Adrenal gland (tissue), 12 donors: ENCODE results near the gene CACNB4. TPM values are rescaled to one million over a fixed set of nuclear protein-coding genes. Genes with fewer than 3 reads are reported as not detected.
"Not testable (repeated sequence)": the region's sequence is repeated elsewhere in the genome, so short reads cannot be mapped to it uniquely, and the experiment has no call there.

Experiments
- DNase-seq, 7 donors: peaks; one replicate each; pipeline ENCODE4 v3.0.0-alpha.2; 2019 to 2020
- H3K27ac ChIP-seq, 5 donors: fragments of 200-600 bp; sonication (generic) in 4 of 5; 1 replicate in 3 of 5; 2 replicates in 2 of 5; pipeline versions ENCODE4 v1.5.1 to v1.8.0; 2016 to 2020; ENCODE audit warnings: mild to moderate bottlenecking in 1 of 5
- H3K27me3 ChIP-seq: fragments of 200-600 bp; 2 replicates; pipeline ENCODE4 v1.8.0; 2021
- H3K36me3 ChIP-seq, 2 donors: fragments of 200-600 bp; replicated peaks in 1 of 2; 1 replicate in 1 of 2; 2 replicates in 1 of 2; pipeline versions ENCODE4 v1.5.1 to v1.8.0; 2018 to 2022
- H3K4me1 ChIP-seq, 2 donors: fragments of 200-600 bp; replicated peaks in 1 of 2; 1 replicate in 1 of 2; 2 replicates in 1 of 2; pipeline versions ENCODE4 v1.5.1 to v1.8.0; 2018 to 2021
- H3K4me3 ChIP-seq, 4 donors: fragments of 200-600 bp; sonication (generic) in 3 of 4; one replicate each; pipeline ENCODE4 v1.5.1; 2016 to 2018
- H3K9me3 ChIP-seq, 3 donors: fragments of 200-600 bp; sonication (generic) in 1 of 3; replicated peaks in 1 of 3; 1 replicate in 2 of 3; 2 replicates in 1 of 3; pipeline versions ENCODE4 v1.5.1 to v1.8.0; 2016 to 2021
- POLR2A ChIP-seq, 2 donors: fragments of 450-650 bp; IDR thresholded peaks; one replicate each; pipeline ENCODE4 v1.6.1; 2017; ENCODE audit warnings: antibody characterized with exemption in 2 of 2, mild to moderate bottlenecking in 2 of 2, moderate library complexity in 1 of 2
- WGBS, 4 donors: extraction: QIAGEN DNeasy Blood & Tissue Kit in 2 of 4; methylation state at CpG; one replicate each; pipeline versions ENCODE4 v1.1.5 to v1.1.7; 2013 to 2017; 5-methylcytosine and 5-hydroxymethylcytosine counted together
- intact Hi-C, 2 donors: fragments of 100-400 bp; cut with DNase I; formaldehyde crosslinking; loops; one replicate each; pipeline versions ENCODE4 v1.14.1 to v1.15.0; 2022 to 2023
- polyA plus RNA-seq, 3 donors: library from polyadenylated mRNA; stranded (reverse); fragments of 200-250 nt in 2 of 3; fragments of 350-450 nt in 1 of 3; fragmentation: Illumina TruSeq in 1 of 3; extraction: RNeasy Lipid Tissue Mini Kit (QIAGEN cat#74804) in 1 of 3; gene quantifications; one replicate each; pipeline ENCODE4 v1.2.3, GENCODE V29; 2013 to 2014
- total RNA-seq, 9 donors: library from RNA; depleted of rRNA in 4 of 9; stranded (reverse); fragments of >200 nt in 4 of 9; fragments of 120-200 nt in 1 of 9; fragmentation: NEBNext Ultra II Directional in 1 of 9; extraction: Animal tissue kit (Norgen Biotek cat#: 25700) in 1 of 9; gene quantifications; one replicate each; pipeline versions ENCODE4 v1.1.0 to v1.2.4, GENCODE V29; 2013 to 2023
- TF ChIP-seq, protein P1 (sequence below), 6 experiments: fragments of 450-650 bp in 4 of 6; fragments of 200-600 bp in 2 of 6; sonication (generic) in 1 of 6; IDR thresholded peaks; 1 replicate in 5 of 6; 2 replicates in 1 of 6; pipeline versions ENCODE4 v1.5.1 to v1.8.0; 2016 to 2021; ENCODE audit warnings: antibody characterized with exemption in 6 of 6, mild to moderate bottlenecking in 2 of 6, moderate library complexity in 1 of 6
- donor health status: healthy with polysubstance abuse.
- donor health status: Bipolar disorder and iron deficiency.
- donor health status: DM: yes; HTN: yes; CAD: no.
- donor health status: DM: no; HTN: no; CAD: no.
- donor health status: DM: no; HTN: no; CAD: no.
- donor health status: DM: yes; HTN: yes; CAD: no.

The CACNB4 gene
- total and polyA plus RNA-seq, 12 donors: 0.60 to 8.5 (median 1.9) TPM

- Histone ChIP-seq H3K27me3 (no peaks in the 10 kb centered on the region), H3K27ac (no peak overlapping the region), H3K4me1 (peaks cover 0 to 13% of the 10 kb centered on the region in 2 donors), H3K9me3 (no peaks in the 10 kb centered on the region), H3K36me3 (no peaks in the 10 kb centered on the region), H3K4me3 (no peak overlapping the region)
- intact Hi-C loops: no loop called here
- no peak for TF ChIP-seq POLR2A (IDR thresholded peaks at IDR 0.05)
- TF ChIP-seq, protein P1, sequence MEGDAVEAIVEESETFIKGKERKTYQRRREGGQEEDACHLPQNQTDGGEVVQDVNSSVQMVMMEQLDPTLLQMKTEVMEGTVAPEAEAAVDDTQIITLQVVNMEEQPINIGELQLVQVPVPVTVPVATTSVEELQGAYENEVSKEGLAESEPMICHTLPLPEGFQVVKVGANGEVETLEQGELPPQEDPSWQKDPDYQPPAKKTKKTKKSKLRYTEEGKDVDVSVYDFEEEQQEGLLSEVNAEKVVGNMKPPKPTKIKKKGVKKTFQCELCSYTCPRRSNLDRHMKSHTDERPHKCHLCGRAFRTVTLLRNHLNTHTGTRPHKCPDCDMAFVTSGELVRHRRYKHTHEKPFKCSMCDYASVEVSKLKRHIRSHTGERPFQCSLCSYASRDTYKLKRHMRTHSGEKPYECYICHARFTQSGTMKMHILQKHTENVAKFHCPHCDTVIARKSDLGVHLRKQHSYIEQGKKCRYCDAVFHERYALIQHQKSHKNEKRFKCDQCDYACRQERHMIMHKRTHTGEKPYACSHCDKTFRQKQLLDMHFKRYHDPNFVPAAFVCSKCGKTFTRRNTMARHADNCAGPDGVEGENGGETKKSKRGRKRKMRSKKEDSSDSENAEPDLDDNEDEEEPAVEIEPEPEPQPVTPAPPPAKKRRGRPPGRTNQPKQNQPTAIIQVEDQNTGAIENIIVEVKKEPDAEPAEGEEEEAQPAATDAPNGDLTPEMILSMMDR (IDR thresholded peaks at IDR 0.05): no peak
- DNase-seq: no peak
Observed at GRCh38 chr2:151878204-151878603, 220.6 kb downstream of the CACNB4 start.

GRCh38 chr2:151875631-151876030 is 223.2 kb downstream of the CACNB4 start:
- H3K9me3 ChIP-seq, H3K27ac ChIP-seq, H3K36me3 ChIP-seq, H3K27me3 ChIP-seq, DNase-seq, H3K4me3 ChIP-seq, intact Hi-C loops: not testable (repeated sequence)
- WGBS, 4 donors: 60 to 86% (median 79%) methylated on average over 3 to 20 of the region's 34 CpGs; no CpG with 5 or more reads in 1 of the 4 donors
- H3K4me1 ChIP-seq: peaks cover 0 to 13% of the 10 kb centered on the region in 2 donors

DNA sequence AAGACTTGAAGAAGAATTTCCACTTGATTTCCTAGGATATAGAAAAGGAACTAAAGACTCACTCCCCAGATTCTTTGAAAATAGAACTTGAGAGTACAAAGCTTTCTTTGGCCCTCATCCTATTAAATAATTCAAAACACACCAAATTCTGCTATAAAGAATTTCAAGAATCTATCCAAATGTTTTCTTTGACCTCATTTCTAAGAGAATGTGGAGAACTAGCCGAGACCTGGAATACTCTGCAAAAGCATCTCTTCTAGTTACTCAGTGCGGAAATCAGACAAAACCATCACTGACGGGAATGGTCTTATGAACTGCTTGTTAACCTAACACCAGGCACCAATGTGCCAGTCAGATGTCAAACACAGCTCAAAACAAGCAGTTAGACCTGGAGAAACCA is 226.4 kb downstream of the CACNB4 start:
- no peak overlapping the region for H3K27ac ChIP-seq
- intact Hi-C loops: no loop called here
- 83 to 90% (median 86%) methylated on average over 3 of the region's 3 CpGs for WGBS, 4 donors

GRCh38 chr2:151869291-151869690 is 229.6 kb downstream of the CACNB4 start:
- Histone ChIP-seq H3K27ac (no peak overlapping the region), H3K36me3 (no peaks in the 10 kb centered on the region), H3K9me3 (no peaks in the 10 kb centered on the region), H3K4me3 (no peak overlapping the region), H3K4me1 (no peaks in the 10 kb centered on the region), H3K27me3 (no peaks in the 10 kb centered on the region)
- 81 to 95% (median 88%) methylated on average over 5 of the region's 5 CpGs for WGBS, 4 donors
- intact Hi-C loops: no loop called here
- no peak for DNase-seq
- TF ChIP-seq POLR2A (IDR thresholded peaks at IDR 0.05): no peak
- TF ChIP-seq, protein P1 (IDR thresholded peaks at IDR 0.05): no peak

More for the DNA sequence above, 226.4 kb downstream of the CACNB4 start:
- no peak for DNase-seq
- Histone ChIP-seq H3K4me3 (no peak overlapping the region), H3K9me3 (no peaks in the 10 kb centered on the region), H3K36me3 (no peaks in the 10 kb centered on the region), H3K27me3 (no peaks in the 10 kb centered on the region), H3K4me1 (no peaks in the 10 kb centered on the region)
- no peak for TF ChIP-seq POLR2A (IDR thresholded peaks at IDR 0.05)
- TF ChIP-seq, protein P1 (IDR thresholded peaks at IDR 0.05): no peak

GRCh38 chr2:151862700-151863099 is 236.1 kb downstream of the CACNB4 start:
- TF ChIP-seq, protein P1 (IDR thresholded peaks at IDR 0.05): no peak
- TF ChIP-seq POLR2A (IDR thresholded peaks at IDR 0.05): no peak
- DNase-seq: no peak
- no peaks in the 10 kb centered on the region for H3K36me3 ChIP-seq
- no peak overlapping the region for H3K27ac ChIP-seq
- no peak overlapping the region for H3K4me3 ChIP-seq
- intact Hi-C loops: no loop called here
- 94 to 97% (median 95%) methylated on average over 5 of the region's 5 CpGs for WGBS, 4 donors
- no peaks in the 10 kb centered on the region for H3K9me3 ChIP-seq
- H3K27me3 ChIP-seq: no peaks in the 10 kb centered on the region
- no peaks in the 10 kb centered on the region for H3K4me1 ChIP-seq
